Loucy (cell line): Measurements from ENCODE around the gene POPDC3.

ENCODE experiments used
- H2AFZ ChIP-seq: fragments of 200-600 bp; sonication (generic); 2 replicates; pipeline ENCODE4 v1.6.0; 2016; ENCODE audit warnings: antibody characterized with exemption, mild to moderate bottlenecking, low read length, moderate library complexity
- H3F3A ChIP-seq: fragments of 200-600 bp; 2 replicates; pipeline ENCODE4 v1.6.0; 2016; ENCODE audit warnings: antibody characterized with exemption, low read depth, mild to moderate bottlenecking
- H3K27me3 ChIP-seq: fragments of 200-600 bp; sonication (generic); 2 replicates; pipeline ENCODE4 v1.6.1; 2014; ENCODE audit warnings: low read length, mild to moderate bottlenecking; ENCODE audit not compliant: insufficient read depth, poor library complexity, severe bottlenecking
- H3K36me3 ChIP-seq: fragments of 200-600 bp; sonication (generic); 2 replicates; pipeline ENCODE4 v1.6.1; 2016; ENCODE audit warnings: low read length; ENCODE audit not compliant: insufficient read depth
- H3K4me1 ChIP-seq: fragments of 200-600 bp; sonication (generic); 2 replicates; pipeline ENCODE4 v1.5.1; 2014; ENCODE audit warnings: low read length, mild to moderate bottlenecking; ENCODE audit not compliant: insufficient read depth, poor library complexity, severe bottlenecking
- H3K4me2 ChIP-seq: fragments of 200-600 bp; sonication (generic); 2 replicates; pipeline ENCODE4 v1.6.0; 2014; ENCODE audit warnings: antibody characterized with exemption, low read length, low read depth, mild to moderate bottlenecking; ENCODE audit not compliant: poor library complexity, severe bottlenecking
- H3K4me3 ChIP-seq: fragments of 200-600 bp; sonication (generic); 2 replicates; pipeline ENCODE4 v1.5.1; 2014; ENCODE audit warnings: low read length, mild to moderate bottlenecking, mixed read lengths; ENCODE audit not compliant: poor library complexity, severe bottlenecking
- H3K79me2 ChIP-seq: fragments of 200-600 bp; sonication (generic); 2 replicates; pipeline ENCODE4 v1.6.1; 2014; ENCODE audit warnings: low read length; ENCODE audit not compliant: insufficient read depth
- H3K9ac ChIP-seq: fragments of 200-600 bp; sonication (generic); 2 replicates; pipeline ENCODE4 v1.6.0; 2014; ENCODE audit warnings: mild to moderate bottlenecking, low read depth, low read length, moderate library complexity; ENCODE audit not compliant: poor library complexity, severe bottlenecking
- H3K9me2 ChIP-seq: fragments of 200-600 bp; sonication (generic); replicated peaks from 2 replicates; pipeline ENCODE4 v1.6.1; 2016; ENCODE audit warnings: low read depth, low read length, mixed read lengths
- H3K9me3 ChIP-seq: fragments of 200-600 bp; sonication (generic); 2 replicates; pipeline ENCODE4 v1.6.1; 2014; ENCODE audit warnings: mild to moderate bottlenecking, antibody characterized with exemption, low read length, low read depth; ENCODE audit not compliant: insufficient read depth
- H4K20me1 ChIP-seq: fragments of 200-600 bp; sonication (generic); 2 replicates; pipeline ENCODE4 v1.6.0; 2014; ENCODE audit warnings: antibody characterized with exemption, low read length, mild to moderate bottlenecking; ENCODE audit not compliant: insufficient read depth, poor library complexity, severe bottlenecking
- CTCF ChIP-seq: fragments of 200-600 bp; sonication (generic); conservative IDR thresholded peaks from 2 replicates; pipeline ENCODE4 v1.5.1; 2014; ENCODE audit warnings: mild to moderate bottlenecking, antibody characterized with exemption, low read length
- EZH2phosphoT487 ChIP-seq: fragments of 200-600 bp; IDR thresholded peaks from 2 replicates; pipeline ENCODE4 v1.6.1; 2018; ENCODE audit warnings: antibody characterized with exemption, mild to moderate bottlenecking, moderate library complexity, borderline replicate concordance

Gene POPDC3

GRCh38 chr6:105186576-105186975 is 6.8 kb upstream of the POPDC3 start:
- no peak overlapping the region for H3K4me2 ChIP-seq
- H3K9me3 ChIP-seq = no peaks in the 10 kb centered on the region
- H3K27me3 ChIP-seq = no peaks in the 10 kb centered on the region
- H3F3A ChIP-seq = no peaks in the 10 kb centered on the region
- H3K4me1 ChIP-seq = peaks cover 3% of the 10 kb centered on the region
- H3K9me2 ChIP-seq = no peaks in the 10 kb centered on the region
- H3K79me2 ChIP-seq = no peaks in the 10 kb centered on the region
- H3K9ac ChIP-seq = no peak overlapping the region
- TF ChIP-seq EZH2phosphoT487 (no peak), CTCF (no peak)
- no peak overlapping the region for H3K4me3 ChIP-seq
- H3K36me3 ChIP-seq = no peaks in the 10 kb centered on the region
- H4K20me1 ChIP-seq = no peaks in the 10 kb centered on the region
- no peak overlapping the region for H2AFZ ChIP-seq

- no peaks in the 10 kb centered on the region for H3K36me3 ChIP-seq
- no peak overlapping the region for H3K4me2 ChIP-seq
- no peaks in the 10 kb centered on the region for H3K79me2 ChIP-seq
- no peaks in the 10 kb centered on the region for H3F3A ChIP-seq
- no peaks in the 10 kb centered on the region for H4K20me1 ChIP-seq
- peaks cover 3% of the 10 kb centered on the region for H3K4me1 ChIP-seq
- H3K27me3 ChIP-seq = no peaks in the 10 kb centered on the region
- H3K9me2 ChIP-seq = no peaks in the 10 kb centered on the region
- H3K9ac ChIP-seq = no peak overlapping the region
- no peaks in the 10 kb centered on the region for H3K9me3 ChIP-seq
- TF ChIP-seq CTCF = no peak
- no peak for TF ChIP-seq EZH2phosphoT487
- H3K4me3 ChIP-seq = no peak overlapping the region
- H2AFZ ChIP-seq = no peak overlapping the region
Observed at GRCh38 chr6:105184921-105185320, 5.1 kb upstream of the POPDC3 start.

- no peaks in the 10 kb centered on the region for H3K9me3 ChIP-seq
- no peaks in the 10 kb centered on the region for H3F3A ChIP-seq
- no peaks in the 10 kb centered on the region for H3K27me3 ChIP-seq
- H3K79me2 ChIP-seq = no peaks in the 10 kb centered on the region
- peaks cover 3% of the 10 kb centered on the region for H3K4me1 ChIP-seq
- H3K4me2 ChIP-seq = no peak overlapping the region
- H3K9me2 ChIP-seq = no peaks in the 10 kb centered on the region
- H2AFZ ChIP-seq = no peak overlapping the region
- no peaks in the 10 kb centered on the region for H4K20me1 ChIP-seq
- no peaks in the 10 kb centered on the region for H3K36me3 ChIP-seq
- H3K9ac ChIP-seq = no peak overlapping the region
- TF ChIP-seq EZH2phosphoT487 (no peak), CTCF (no peak)
- H3K4me3 ChIP-seq = no peak overlapping the region
Observed at GRCh38 chr6:105181981-105182515, 2.2 kb upstream of the POPDC3 start.
